Mesodermal cell (in vitro differentiated cells): ENCODE data around the gene TOX2.

Experiments used
- H3K27ac ChIP-seq: 2 replicates; pipeline ENCODE4 v1.7.0; 2013; ENCODE audit warnings: mild to moderate bottlenecking, low read depth, low read length, moderate library complexity; ENCODE audit not compliant: severe bottlenecking
- H3K36me3 ChIP-seq: 2 replicates; pipeline ENCODE4 v1.7.1; 2013; ENCODE audit warnings: mild to moderate bottlenecking, low read length, moderate library complexity; ENCODE audit not compliant: control insufficient read depth, insufficient read depth
- H3K4me1 ChIP-seq: one replicate; pipeline ENCODE4 v1.7.1; 2013; ENCODE audit warnings: mild to moderate bottlenecking, low read length; ENCODE audit not compliant: insufficient read depth, control insufficient read depth, poor library complexity, severe bottlenecking
- H3K4me3 ChIP-seq: 2 replicates; pipeline ENCODE4 v1.7.0; 2013; ENCODE audit warnings: low read length, control low read depth, mild to moderate bottlenecking; ENCODE audit not compliant: insufficient read depth, poor library complexity, severe bottlenecking; ENCODE audit errors: extremely low read depth
- H3K9me3 ChIP-seq: 2 replicates; pipeline ENCODE4 v1.7.1; 2013; ENCODE audit warnings: mild to moderate bottlenecking, low read length, moderate library complexity; ENCODE audit not compliant: control insufficient read depth
- WGBS, 2 experiments: methylation state at CpG; one replicate each; pipeline ENCODE4 v1.1.5; 2013; ENCODE audit warnings: missing lambda C conversion rate in 2 of 2; ENCODE audit not compliant: insufficient coverage in 2 of 2; 5-methylcytosine and 5-hydroxymethylcytosine counted together

TOX2 gene

DNA sequence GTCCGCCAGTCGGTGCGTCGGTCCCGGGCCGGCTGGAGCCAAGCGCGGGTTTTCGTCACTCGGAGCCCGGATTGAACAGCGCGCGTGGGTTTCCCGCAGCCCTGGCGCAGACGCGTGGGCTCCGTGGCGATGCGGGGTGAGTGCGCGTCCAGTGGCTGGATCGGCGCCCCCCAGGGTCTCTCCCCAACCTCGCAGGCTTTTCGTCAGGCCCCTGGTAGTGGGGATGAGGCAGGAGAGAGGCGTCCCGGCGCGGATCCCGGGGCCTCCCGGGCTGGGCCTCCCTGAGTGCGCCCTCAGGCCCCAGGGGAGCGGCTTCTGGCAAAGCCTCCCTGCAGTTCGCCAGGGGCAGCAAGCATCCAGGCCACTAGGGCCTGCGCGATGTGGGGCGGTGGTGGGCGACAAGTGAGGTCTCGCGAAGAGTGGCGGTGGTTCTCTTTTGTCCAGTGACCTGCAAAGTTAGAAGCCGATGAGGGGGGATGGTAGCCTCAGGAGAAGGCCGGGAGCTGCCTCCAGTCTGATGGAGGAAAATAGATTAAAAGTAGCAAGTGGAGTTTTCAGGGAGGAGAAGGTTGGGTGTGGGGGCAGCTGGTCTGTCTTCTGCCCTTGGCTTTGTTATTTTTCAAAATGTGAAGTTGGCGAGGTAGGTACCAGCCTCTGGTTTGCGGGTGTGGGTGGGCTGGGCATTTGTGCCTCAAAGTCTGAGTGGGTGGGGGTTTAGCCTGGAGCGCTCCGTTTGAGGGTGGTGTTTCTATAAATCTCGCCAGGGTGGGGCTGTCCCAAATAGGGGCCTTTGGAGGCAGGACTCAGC is 1.6 kb downstream of the TOX2 start:
- Histone ChIP-seq H3K4me3 (peak overlapping the region; percentile 47), H3K4me1 (no peaks in the 10 kb centered on the region), H3K36me3 (no peaks in the 10 kb centered on the region), H3K27ac (no peak overlapping the region), H3K9me3 (peaks cover 13% of the 10 kb centered on the region)
- 6 to 10% methylated on average over 42 to 47 of the region's 50 CpGs for WGBS, 2 experiments

DNA sequence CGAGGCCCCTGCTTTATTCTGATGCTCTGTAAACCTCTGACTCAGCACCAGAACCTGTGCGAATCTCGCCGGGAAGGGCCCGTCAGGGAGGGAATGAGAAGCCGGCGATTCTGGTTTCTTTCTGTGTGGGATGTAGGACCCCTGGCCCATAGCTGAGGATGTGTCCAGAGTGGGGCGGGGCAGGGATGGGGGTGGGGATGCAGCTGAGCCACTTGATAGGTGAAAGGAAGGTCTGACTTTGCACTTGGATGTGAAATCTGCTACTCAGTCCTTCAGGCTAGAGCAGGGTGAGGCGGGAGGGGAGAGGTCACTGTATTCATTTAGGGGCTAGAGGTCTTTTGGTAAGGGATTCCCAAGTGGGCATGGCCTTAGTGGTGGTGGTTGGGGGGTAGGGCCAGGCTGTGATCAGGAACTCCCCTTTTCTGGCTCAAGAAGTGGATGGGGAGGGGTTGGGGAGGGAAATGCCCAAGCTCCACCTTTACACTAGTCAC is 2.3 kb downstream of the TOX2 start:
- H3K4me1 ChIP-seq: no peaks in the 10 kb centered on the region
- 21 to 48% methylated on average over 5 to 9 of the region's 9 CpGs for WGBS, 2 experiments
- no peak overlapping the region for H3K27ac ChIP-seq
- no peaks in the 10 kb centered on the region for H3K36me3 ChIP-seq
- H3K9me3 ChIP-seq: peaks cover 13% of the 10 kb centered on the region
- no peak overlapping the region for H3K4me3 ChIP-seq

DNA sequence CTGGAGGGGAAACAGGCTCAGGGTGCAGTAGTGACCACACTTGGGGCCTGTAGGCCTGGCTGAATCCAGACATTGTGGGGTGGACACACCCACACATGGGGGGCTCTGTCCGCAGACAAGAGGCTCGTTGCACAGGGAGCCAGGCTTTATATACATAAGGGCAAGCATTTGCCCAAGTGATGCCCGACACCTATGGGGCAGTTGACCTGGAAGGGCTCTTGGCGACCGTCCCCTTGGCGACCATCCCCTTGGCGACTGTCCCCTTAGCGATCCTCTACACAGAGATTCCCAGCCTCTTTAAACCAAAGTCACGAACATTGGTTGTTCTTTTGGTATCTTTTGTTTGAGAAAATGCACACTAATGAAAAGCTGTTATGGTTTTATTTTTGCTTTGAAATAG is 2.7 kb downstream of the TOX2 start:
- H3K9me3 ChIP-seq: peaks cover 11% of the 10 kb centered on the region
- WGBS, 2 experiments: 88 to 97% methylated on average over 3 to 7 of the region's 9 CpGs
- H3K27ac ChIP-seq: no peak overlapping the region
- no peaks in the 10 kb centered on the region for H3K4me1 ChIP-seq
- no peaks in the 10 kb centered on the region for H3K36me3 ChIP-seq
- H3K4me3 ChIP-seq: no peak overlapping the region

DNA sequence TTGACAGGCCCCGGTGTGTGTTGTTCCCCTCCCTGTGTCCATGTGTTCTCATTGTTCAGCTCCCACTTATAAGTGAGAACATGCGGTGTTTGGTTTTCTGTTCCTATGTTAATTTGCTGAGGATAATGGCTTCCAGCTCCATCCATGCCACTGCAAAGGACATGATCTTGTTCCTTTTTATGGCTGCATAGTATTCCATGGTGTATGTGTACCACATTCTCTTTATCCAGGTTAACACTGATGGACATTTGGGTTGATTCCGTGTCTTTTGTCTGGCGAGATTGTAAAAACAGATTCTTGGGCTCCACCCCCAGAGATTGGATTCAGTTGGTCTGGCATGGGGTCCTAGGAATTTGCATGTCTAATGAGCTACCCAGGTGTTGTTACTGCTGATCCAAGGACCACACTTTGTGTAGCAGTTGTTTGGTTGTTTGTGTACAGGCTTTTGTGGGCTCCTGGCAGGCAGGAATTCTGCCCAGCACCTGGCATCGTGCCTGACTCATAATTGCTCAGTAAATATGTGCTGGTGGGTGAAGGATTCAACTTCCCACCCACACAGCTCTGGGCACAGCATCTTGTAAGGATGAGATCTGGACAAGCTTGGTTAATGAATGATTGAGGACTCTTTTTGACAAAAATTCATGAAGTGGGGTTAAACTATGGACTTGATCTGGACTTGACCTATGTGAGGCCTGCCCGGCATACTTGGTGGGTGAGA is 5.2 kb downstream of the TOX2 start:
- Histone ChIP-seq H3K4me3 (no peak overlapping the region), H3K27ac (no peak overlapping the region), H3K36me3 (no peaks in the 10 kb centered on the region), H3K9me3 (no peaks in the 10 kb centered on the region), H3K4me1 (no peaks in the 10 kb centered on the region)
- 85 to 100% methylated on average over 1 to 3 of the region's 6 CpGs for WGBS, 2 experiments

DNA sequence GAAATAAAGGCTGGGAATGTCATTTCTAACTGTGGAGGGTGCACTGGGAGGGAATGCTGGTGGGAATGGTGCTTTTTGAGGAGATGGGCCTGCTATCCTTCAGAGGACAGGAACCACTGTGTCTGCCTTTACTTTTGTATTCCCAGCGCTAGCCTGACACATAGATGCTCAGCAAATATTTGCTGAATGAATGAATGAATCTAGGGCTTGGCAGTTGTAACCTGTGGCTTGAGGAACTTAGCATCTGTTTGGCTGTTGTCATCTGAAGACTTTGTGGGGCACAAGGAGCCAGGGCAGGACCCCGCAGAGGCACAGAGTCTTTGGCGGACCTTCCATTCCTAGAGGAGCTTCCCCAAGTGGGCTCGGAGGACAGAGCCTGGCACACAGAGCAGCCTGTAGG is 6.1 kb downstream of the TOX2 start:
- H3K9me3 ChIP-seq: no peaks in the 10 kb centered on the region
- 94 to 98% methylated on average over 4 of the region's 4 CpGs for WGBS, 2 experiments
- H3K27ac ChIP-seq: no peak overlapping the region
- H3K4me3 ChIP-seq: no peak overlapping the region
- no peaks in the 10 kb centered on the region for H3K36me3 ChIP-seq
- peaks cover 6% of the 10 kb centered on the region for H3K4me1 ChIP-seq

DNA sequence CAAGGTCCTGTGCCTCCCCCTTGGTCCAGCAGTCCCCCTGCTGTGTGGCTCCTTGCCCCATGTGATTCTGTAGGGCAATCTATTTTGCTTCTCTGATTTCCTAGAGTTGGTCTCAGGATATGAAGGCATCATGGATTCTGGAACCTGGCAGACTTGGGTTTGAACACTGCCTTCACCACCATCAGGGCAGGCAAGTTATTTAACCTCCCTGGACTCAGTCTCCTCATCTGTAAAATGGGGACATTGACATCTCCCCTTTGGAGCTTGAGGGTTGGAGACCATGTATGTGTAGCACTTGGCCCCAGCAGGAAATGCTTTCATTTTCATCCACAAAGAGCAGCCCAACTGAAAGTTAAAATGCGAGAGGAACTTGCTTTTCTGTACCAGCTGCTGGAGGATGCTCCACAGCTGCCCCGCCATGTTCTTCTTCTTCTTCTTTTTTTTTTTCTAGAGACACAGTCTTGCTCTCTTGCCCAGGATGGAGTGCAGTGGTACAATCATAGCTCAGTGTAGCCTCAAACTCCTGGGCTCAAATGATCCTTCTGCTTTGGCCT is 6.7 kb downstream of the TOX2 start:
- Histone ChIP-seq H3K4me3 (no peak overlapping the region), H3K36me3 (no peaks in the 10 kb centered on the region), H3K4me1 (peaks cover 10% of the 10 kb centered on the region), H3K27ac (no peak overlapping the region), H3K9me3 (no peaks in the 10 kb centered on the region)
- WGBS, 2 experiments: 93 to 100% methylated on average over 2 of the region's 2 CpGs

DNA sequence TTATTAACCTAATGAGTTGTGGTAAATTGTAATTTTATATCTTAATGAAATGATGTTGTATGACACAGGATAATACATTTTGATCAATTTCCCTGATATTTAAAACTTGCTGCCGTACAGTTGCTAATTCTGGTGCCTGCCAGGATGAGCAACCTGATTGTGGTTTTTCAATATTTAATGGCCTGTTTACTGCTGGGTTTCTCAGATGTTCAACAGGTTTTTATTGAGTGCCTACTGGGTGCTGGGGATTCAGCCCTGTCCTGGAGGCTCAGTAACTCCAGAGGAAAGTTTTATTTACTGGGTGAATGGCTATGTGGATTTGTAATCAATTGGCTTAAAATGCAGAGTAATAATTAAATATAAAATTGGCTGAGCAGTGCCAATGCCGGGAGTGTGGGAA is 8.0 kb downstream of the TOX2 start:
- Histone ChIP-seq H3K4me3 (no peak overlapping the region), H3K9me3 (no peaks in the 10 kb centered on the region), H3K4me1 (peaks cover 14% of the 10 kb centered on the region), H3K27ac (no peak overlapping the region), H3K36me3 (no peaks in the 10 kb centered on the region)
- 67 to 79% methylated on average over 1 of the region's 2 CpGs for WGBS, 2 experiments

DNA sequence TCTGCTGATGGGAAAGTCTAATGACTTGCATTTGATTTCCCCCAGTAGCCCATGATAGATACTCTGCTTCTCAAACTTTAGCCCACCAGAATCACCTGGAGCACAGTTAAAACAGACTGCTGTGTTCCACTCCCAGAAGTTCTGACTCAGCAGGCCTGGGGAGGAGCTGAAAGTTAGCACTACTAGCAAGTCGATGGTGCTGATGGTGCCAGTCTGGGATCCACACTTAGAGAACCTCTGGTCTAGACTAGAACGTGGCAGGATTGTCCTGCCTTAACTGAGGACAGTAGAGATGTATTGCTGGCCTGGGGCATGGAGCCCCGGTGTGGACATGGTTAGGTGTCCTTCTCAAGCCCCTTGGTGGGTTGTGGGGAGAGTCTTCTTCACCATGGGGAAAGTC is 8.7 kb downstream of the TOX2 start:
- Histone ChIP-seq H3K4me1 (peaks cover 14% of the 10 kb centered on the region), H3K36me3 (no peaks in the 10 kb centered on the region), H3K27ac (no peak overlapping the region), H3K9me3 (no peaks in the 10 kb centered on the region), H3K4me3 (no peak overlapping the region)
- WGBS, 2 experiments: 78 to 88% methylated on average over 3 of the region's 3 CpGs

DNA sequence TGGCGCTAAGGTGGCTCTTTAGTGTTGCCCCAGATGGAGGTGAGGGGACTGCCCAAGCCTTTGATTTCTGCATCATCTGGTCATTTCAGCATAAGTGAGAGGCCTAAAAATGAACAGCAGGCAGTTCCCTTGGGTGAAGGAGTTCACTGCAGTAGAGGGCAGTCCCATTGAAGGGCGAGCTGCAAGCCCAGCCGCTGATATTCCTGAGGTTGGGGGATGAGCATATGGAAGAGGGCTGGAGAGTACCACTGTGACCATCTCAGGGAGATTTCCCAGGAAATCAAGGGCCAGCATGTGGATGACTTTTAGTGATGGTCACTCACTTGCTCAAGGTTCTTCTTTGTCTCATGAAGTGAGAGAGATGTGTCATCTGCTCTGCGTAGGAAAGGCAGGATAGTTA is 9.3 kb downstream of the TOX2 start:
- no peaks in the 10 kb centered on the region for H3K9me3 ChIP-seq
- H3K36me3 ChIP-seq: no peaks in the 10 kb centered on the region
- no peak overlapping the region for H3K4me3 ChIP-seq
- no peak overlapping the region for H3K27ac ChIP-seq
- 88 to 96% methylated on average over 3 to 4 of the region's 4 CpGs for WGBS, 2 experiments
- H3K4me1 ChIP-seq: peaks cover 14% of the 10 kb centered on the region

DNA sequence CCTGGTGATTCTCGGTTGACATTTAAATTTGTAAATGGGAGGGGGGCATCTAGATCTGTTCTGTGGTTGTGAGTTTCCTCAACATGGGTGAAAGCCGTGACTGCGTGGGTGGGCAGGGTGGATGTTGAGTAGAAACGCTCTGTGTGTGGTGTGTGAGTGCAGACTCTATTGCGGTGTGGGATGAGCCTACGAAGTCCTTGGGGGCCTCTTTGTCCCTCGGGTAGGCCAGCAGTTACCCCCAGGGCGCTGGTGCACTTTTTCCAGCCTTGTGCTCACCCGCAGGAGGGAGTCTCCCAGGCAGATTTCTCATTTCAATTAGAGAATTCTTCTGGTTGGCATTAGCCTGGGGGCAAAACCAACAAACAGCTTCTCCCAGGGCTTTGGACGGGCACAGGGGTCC is 10.6 kb downstream of the TOX2 start:
- H3K9me3 ChIP-seq: no peaks in the 10 kb centered on the region
- no peak overlapping the region for H3K4me3 ChIP-seq
- peaks cover 14% of the 10 kb centered on the region for H3K4me1 ChIP-seq
- WGBS, 2 experiments: 72 to 80% methylated on average over 9 of the region's 10 CpGs
- no peak overlapping the region for H3K27ac ChIP-seq
- H3K36me3 ChIP-seq: no peaks in the 10 kb centered on the region
